ENCODE data around the gene AMOTL2. TPM values are rescaled to one million over a fixed set of nuclear protein-coding genes. Genes with fewer than 3 reads are reported as not detected.
A peak's percentile ranks its signal among the peaks of the same experiment; 100 is the strongest.

The AMOTL2 gene
- 10 to 100 TPM; 20.3 to 72.8 (median 31.6) TPM for total RNA-seq

DNA sequence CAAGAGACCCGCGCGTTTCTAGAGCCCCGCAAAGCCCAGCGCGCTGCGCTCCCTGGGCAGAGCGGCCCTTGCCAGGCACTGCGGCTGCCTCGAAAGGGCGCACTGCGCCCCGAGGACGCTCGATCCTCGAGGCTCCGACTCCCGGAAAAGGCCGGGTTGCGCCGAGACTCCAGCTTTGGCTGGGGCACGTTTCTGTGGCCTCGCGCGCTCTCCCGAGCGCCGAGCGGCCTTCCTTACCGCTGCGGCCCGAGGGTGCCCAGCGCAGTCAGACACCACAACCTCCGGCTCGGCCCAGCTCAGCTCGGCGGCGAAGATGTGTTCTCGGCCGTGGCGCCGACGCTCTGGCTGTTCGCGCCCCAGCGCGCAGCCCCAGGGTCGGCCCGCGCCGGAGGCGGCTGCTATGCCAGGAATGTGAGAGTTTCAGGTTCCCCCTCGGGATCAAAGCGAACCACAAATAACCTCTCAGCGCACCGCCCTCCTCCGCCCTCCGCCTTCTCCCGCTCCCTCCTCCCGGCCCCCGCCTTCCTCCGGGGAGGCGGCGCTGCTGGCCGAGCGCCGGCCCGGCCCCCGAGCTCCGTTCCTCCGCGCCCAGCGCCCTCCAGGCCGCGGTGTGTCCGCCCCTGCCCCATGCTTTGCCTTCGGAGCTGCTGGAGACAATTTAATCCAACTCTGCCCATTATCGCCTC lies at the start of gene AMOTL2:
AMOTL2 (minus strand) TSS at position 343 of the 686 bp plus-strand sequence. CDS start 3,014 bp downstream, outside the sequence.
- Histone ChIP-seq H3K27ac (peak within 1 kb of the TSS; percentile 73 to 98 (median 90)), H3K4me3 (peak within 1 kb of the TSS; percentile 49 to 75 (median 62)), H3K4me1 (peaks cover 0 to 55% (median 10%) of the 10 kb centered on the region in 4 donors), H3K36me3 (peaks cover 0 to 21% (median 0%) of the 10 kb centered on the region in 3 donors), H3K9me3 (no peaks in the 10 kb centered on the region), H3K27me3 (no peaks in the 10 kb centered on the region)
- peak; percentile 79 to 81 for TF ChIP-seq POLR2A (IDR thresholded peaks at IDR 0.05)
- TF ChIP-seq, protein P1, sequence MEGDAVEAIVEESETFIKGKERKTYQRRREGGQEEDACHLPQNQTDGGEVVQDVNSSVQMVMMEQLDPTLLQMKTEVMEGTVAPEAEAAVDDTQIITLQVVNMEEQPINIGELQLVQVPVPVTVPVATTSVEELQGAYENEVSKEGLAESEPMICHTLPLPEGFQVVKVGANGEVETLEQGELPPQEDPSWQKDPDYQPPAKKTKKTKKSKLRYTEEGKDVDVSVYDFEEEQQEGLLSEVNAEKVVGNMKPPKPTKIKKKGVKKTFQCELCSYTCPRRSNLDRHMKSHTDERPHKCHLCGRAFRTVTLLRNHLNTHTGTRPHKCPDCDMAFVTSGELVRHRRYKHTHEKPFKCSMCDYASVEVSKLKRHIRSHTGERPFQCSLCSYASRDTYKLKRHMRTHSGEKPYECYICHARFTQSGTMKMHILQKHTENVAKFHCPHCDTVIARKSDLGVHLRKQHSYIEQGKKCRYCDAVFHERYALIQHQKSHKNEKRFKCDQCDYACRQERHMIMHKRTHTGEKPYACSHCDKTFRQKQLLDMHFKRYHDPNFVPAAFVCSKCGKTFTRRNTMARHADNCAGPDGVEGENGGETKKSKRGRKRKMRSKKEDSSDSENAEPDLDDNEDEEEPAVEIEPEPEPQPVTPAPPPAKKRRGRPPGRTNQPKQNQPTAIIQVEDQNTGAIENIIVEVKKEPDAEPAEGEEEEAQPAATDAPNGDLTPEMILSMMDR (IDR thresholded peaks at IDR 0.05): peak in 1 of 6 experiments; percentile 2
- DNase-seq: peak in 2 of 3 donors; percentile 84 to 87

DNA sequence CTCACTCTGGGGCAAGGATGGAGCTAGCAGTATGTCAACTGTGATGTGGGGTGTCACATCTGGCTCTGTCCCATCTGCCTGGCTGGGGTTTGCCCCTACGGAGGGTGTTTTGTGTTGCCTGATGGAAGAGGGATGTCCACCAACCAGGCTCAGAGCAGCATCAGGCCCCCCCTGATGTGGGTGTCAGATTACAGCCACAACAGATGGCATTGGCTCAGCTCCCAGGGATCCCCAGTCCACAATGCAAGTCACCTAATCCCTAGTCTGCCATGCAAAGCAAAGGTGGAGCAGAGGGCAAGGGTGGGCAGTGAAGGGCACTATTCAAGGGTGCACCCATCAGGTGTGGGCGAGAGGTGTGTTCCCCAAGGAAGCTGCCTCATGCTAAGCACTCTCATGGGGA lies 48.9 kb upstream of the AMOTL2 start:
- no peak overlapping the region for H3K4me3 ChIP-seq
- TF ChIP-seq POLR2A (IDR thresholded peaks at IDR 0.05): no peak
- TF ChIP-seq, protein P1 (IDR thresholded peaks at IDR 0.05): no peak
- no peaks in the 10 kb centered on the region for H3K27me3 ChIP-seq
- H3K36me3 ChIP-seq: no peaks in the 10 kb centered on the region
- no peak overlapping the region for H3K27ac ChIP-seq
- H3K9me3 ChIP-seq: no peaks in the 10 kb centered on the region
- no peaks in the 10 kb centered on the region for H3K4me1 ChIP-seq
- DNase-seq: no peak

DNA sequence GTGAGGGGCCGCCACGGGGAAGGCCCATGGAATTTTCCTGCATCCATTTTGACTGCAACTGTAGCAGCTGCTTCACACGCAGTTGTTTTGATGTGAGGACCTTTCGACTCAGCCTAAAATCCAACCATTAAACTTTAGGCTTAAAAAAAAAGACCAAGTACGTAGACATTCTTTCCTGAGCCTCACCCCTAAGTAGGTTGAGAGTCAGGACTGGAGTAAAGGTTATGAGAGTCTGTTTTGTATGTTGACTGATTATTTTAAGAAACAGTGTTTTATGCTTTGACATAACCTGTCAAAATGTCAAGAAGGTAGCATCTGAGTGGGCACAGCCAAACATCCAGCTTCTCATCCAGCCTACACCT lies 45.7 kb upstream of the AMOTL2 start:
- H3K9me3 ChIP-seq: no peaks in the 10 kb centered on the region
- TF ChIP-seq POLR2A (IDR thresholded peaks at IDR 0.05): no peak
- TF ChIP-seq, protein P1 (IDR thresholded peaks at IDR 0.05): no peak
- DNase-seq: no peak
- no peaks in the 10 kb centered on the region for H3K36me3 ChIP-seq
- H3K27me3 ChIP-seq: no peaks in the 10 kb centered on the region
- no peak overlapping the region for H3K27ac ChIP-seq
- H3K4me1 ChIP-seq: no peaks in the 10 kb centered on the region
- no peak overlapping the region for H3K4me3 ChIP-seq

DNA sequence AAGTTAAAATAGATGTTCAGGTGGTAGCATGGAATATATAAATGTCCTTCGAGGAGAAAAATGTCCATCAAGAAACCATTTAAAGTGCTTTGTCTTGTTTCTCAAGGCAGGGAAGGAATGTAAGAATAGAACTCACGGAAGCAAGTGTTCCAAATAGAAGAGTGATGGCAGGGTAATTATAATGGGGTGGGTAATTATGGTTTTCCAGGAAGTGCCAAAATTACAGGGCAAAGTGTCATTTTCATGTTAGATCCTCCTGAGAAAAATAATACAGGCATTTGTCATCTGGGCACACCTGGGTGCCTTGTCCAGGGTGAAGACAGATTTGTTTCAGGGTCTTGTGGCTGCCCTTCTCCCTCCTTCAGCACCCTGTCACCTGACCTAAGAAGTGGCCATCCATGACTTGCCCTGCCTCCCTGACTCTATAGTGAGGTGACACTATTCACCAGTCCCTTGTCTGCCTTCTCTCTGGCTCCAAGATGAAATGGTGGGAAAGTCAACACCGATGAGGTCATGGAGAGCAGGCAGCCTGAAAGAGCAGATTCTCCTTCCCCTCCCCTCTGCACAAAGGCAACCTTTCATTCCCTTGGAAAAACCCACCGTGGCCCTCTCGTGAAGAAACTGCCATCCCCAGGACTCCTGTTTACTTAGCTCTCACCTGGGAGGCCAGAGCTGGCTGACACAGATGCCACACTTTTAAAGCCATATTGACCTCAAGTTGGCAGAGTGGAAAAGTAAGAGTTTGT lies 45.1 kb upstream of the AMOTL2 start:
- Histone ChIP-seq H3K27me3 (no peaks in the 10 kb centered on the region), H3K4me3 (no peak overlapping the region), H3K27ac (no peak overlapping the region), H3K4me1 (no peaks in the 10 kb centered on the region), H3K36me3 (no peaks in the 10 kb centered on the region), H3K9me3 (no peaks in the 10 kb centered on the region)
- no peak for TF ChIP-seq POLR2A (IDR thresholded peaks at IDR 0.05)
- TF ChIP-seq, protein P1 (IDR thresholded peaks at IDR 0.05): no peak
- DNase-seq: no peak

DNA sequence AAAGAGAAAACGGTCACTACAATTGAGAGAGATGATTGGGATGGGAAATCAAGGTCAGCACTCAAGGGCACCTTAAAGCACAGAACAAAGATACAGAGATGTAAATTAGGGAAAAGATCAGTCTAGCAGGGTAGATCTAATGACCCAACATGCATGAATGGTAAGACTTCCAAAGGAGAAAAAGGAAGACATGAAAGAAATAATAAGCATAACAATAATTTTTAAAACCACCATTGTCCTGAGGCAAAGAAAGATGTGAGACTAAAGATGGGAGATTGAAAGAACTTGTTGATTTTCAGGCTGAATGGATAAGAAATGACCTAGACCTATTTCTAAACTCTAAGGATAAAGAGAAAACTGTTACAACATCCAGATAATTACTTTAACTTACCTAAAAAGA lies 34.8 kb upstream of the AMOTL2 start:
- H3K4me1 ChIP-seq: peaks cover 0 to 6% (median 0%) of the 10 kb centered on the region in 4 donors
- H3K27me3 ChIP-seq: no peaks in the 10 kb centered on the region
- no peaks in the 10 kb centered on the region for H3K36me3 ChIP-seq
- H3K4me3 ChIP-seq: no peak overlapping the region
- DNase-seq: no peak
- no peak overlapping the region for H3K27ac ChIP-seq
- no peaks in the 10 kb centered on the region for H3K9me3 ChIP-seq
- TF ChIP-seq, protein P1 (IDR thresholded peaks at IDR 0.05): no peak
- TF ChIP-seq POLR2A (IDR thresholded peaks at IDR 0.05): no peak

All from Peyer's patch (tissue), 4 donors.